Measurements from ENCODE around the gene PITPNB.

The PITPNB gene

DNA sequence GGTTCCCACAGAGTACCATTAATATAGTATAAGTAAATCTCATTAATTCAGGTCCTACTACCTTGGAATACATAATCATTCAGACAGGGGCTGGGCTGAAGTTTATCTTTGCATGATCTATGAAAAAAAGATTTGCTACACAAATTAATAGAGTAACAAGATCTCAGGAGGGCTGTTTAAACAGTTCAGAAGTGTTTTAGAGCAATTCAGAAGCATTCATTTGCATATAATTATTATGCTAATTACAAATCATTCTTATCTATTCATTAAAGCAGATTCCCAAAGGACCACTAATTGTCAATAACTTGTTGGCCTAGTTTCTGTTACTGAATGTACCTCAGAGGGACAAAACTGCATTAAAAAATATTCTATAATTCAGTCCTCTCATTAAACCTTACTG, 40.5 kb downstream of the PITPNB start:
- DNase-seq, result no peak

DNA sequence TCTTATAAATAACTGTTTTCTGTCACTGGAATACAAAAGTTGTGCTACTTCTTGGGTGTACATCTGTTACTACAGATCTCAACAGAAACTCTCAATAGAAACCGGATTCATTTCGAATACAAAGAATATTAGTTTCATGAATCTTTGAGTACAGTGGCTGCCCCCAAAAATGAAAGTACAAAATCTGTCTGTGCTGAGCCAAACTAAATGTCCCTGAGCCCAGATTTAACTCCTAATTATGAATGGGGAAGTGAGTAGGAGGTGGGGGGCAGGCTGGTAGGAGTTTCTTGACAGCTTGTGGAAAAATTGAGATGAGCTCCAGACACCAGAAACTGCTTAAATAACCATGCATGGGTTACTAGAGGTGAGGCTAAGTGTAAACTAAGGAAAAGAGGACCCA, 41.6 kb downstream of the PITPNB start:
- peak; percentile 40 to 43 (median 42) for DNase-seq

DNA sequence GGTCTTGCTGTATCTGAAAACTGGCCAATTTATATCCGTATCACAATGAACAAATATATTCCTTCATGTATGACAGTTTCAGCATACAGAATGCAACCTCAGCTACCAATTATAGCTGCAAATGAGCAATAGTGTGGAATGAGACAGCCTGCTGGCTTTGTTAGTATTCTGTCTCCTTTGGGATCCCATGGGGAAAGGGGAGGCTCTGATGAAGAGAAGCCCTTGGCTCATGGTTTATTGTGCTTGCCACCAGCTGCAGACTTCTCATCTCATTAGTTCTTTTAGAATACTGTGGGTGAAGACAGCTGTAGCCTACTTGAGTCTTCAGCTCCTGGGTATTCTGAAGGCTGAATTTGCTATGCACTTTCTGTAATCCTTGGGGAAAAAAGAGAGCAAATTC, 42.4 kb downstream of the PITPNB start:
- DNase-seq, result no peak

DNA sequence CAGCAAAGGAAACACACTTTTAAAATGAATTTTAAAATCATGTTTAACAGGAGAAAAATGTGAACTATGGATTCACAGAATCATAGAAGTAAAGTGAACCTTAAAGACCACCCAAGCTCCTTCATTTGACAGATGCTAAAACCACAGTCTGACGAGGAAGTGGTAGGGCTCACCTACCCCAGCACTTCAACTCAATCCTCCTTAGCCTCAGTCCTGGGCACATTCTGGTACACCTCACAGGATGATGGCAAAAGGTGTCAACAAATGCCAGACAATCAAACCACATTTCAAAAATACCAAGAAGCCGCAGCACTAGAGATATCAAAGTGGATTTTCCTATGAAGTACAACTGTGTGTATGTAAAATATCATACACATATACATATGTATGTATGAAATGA, 43.1 kb downstream of the PITPNB start:
- no peak for DNase-seq

DNA sequence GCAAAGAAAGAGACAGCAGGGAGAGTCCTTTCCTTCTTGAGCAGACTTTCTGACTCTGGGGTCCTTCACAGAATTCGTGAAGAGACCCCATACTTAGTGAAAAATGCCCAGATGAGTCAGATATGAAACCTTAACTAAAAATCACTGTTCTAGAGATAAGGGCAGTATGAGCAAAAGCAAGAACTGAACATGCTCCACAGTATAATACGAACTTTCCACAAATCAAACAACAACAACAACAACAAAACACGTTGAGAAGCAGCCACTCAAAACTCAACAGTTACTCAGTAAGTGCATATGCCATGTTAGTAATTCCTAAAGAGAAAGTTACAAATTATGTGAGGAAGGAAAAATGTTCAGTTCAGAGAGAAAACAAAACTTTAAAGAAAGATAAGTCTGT, 44.3 kb downstream of the PITPNB start:
- DNase-seq, result no peak

DNA sequence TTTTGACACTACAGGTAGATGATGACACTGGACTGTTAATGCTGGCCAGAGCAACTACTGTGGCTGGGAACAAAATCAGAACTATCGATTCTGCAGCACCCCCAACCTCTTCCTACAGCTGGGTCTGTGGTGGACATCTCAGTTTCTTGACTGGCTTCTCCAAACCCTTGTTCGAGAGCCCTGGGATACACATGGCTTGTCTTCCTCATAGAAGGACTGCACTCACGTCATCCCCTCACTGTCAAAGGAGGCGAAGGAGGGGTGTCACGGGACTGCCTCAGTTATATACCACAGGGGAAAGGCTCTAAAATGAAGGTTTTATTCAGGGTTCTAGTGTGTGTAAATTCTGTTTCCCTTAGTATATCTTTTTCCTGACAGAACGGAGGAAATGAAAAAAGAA, 44.9 kb downstream of the PITPNB start:
- DNase-seq, result no peak

DNA sequence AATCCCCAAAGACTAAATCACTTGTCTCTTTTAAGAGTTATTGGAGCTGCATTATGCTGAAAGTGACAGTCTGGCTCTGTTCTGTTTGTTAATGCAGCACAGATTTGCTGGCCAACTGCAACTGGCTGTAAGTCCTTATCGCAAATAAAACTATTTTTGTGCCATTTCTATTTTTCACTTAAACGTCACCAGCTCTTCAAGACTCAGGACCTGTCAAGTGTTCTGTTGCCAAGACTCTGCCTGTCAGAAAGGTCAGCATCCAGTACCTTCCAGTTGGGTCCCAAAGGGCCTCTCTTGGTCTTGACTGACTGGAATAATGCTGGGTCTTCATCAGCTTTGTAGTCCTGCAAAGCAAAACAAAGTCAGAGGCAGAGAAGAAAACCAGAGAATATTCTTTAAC, 45.6 kb downstream of the PITPNB start:
- no peak for DNase-seq

DNA sequence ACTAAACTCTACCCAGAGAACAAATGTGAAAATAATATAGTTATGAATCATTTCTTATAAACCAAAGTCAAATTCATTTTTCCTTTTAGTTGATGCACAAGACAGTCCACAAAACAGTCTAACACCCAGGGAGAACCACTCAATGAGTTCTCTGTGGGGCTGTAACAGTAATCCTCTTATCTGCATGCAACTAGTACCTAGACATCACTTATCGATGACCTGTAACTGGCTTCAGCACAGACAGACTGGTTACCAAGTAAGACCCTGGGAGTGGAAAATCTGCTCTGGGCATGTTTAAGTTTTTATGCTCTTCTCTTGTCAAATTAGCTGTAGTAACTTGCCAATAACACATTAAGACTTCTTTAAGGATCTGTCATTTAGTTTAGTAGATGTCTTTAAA, 46.6 kb downstream of the PITPNB start:
- no peak for DNase-seq

DNA sequence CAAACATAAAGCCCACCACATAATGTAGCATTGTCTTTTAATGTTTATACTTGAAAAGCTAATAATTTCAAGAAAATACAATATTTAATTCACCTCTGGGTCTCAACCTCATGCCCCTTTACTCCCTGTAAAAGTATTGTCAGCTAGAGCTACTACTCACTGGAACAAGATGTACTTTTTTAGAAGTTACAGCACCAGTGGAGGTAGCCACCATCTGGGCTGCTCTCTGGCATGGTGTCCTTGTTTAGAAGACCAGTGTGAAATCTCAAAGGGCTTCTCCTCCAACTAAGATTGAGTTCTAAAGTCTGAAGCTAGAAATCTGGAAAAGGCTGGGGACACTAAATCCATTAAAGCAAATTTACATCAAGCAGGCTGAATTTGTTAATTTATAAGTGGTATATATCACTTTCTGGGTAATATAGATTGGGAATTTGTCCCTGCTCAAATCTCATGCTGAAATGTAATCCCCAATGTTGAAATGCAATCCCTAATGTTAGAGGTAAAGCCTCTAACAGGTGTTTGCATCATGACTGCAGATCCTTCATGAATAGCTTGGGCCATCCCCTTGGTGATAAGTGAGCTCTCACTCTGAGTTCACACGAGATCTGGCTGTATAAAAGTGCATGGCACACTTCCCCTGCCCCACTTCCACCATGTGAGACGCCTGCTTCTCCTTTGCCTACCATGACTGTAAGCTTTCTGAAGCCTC, 47.6 kb downstream of the PITPNB start:
- no peak for DNase-seq

DNA sequence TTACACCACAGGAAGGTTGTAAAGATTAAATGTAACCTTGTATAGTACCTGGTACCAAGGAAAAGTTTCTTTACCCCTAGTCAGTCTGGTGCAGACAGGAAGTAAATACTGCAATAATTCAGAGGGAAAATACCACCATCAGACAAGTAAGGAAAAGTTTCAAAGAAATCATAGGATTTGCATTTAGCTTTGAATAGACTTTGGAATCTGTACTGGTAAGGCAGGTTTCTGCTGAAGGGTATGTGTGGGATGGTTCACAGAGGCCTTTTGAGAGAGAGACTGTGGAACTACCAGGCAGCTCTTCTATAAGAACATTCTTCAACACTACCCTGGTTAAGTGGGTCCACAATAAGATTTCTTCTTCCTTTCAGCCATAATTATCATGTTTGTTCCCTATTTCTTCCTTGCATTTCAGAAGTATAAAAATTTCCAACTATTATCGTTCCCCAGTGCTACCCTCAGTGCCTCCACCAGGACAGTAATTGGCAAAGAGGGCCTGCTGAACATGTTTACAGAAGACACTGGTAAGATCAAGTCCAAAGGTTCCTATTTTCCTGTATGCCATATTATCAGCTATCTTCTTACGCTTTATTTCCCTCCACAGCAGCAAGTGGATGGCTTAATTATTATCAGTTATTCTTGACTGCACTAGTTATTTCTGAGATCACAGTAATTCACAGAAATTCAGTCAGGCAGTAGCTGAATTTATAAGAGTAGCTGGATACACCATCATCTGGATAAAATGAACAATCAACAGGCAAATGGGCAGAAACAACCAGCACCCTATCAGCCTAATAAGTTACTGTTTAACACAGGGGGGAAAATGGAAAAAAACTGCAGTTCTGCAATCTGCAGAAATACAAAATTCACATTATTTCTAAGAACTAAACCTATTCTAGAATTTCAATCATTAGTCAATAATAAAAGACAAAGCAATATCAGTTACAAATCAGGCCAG, 48.5 kb downstream of the PITPNB start:
- DNase-seq, result no peak

DNA sequence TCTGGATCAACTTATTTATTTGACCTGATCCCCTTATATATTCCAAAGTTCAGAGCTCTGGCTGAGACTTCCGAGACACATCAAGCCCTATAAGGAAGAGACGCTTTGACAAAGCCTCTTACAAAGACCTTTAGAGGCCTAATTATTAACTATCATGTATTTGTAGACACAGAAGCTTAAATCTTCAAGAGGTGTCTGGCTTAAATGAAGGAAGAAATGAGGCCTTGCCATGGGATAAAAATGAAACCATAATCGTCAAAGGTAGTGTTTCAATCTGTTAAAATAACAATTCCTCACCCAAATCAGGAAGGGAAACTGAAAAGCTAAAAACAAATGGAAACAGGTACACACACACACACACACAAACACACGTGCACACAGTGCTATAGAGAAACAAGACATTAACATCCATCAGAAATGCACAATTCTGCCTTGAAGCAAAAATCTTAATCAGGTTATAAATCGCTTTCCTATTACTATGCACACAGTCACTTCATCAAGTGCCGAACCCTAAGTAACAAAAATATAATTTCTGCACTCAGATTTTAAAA, 50.2 kb downstream of the PITPNB start:
- DNase-seq, result no peak

DNA sequence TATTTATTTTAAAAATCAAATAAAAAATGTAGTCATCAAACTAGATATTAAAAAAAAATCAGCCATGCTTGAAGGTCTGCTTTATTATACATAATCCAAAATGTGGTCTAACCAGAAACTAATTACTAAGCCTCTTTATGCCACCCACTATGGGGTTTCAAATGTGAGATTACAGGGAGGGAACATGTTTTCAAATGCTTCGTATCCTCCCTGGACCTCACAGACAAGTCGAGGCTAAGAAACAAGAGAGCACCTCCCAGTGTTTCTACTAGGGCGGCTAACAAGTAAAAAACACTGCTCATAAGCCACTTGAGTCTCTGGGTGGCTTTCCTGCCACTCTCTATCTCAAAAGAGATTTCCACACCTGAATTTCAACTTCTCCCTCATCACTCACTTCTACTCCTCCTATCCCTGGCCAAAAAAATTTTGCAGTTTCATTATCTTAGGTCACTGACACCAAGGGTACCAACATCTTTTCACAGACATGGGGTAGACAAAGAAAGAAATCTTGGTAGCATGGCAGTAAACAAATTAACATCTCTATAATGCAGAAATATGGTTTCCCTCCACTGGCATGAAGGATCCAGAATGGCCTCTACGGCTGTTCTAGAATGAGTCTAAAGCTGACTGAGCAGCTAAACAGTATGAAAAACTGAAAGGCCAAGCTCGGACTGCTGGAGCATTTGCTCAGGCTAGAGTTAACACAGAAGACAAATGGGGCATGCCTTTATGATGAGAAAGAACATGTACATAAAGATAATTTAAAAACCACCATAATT, 50.9 kb downstream of the PITPNB start:
- no peak for DNase-seq

DNA sequence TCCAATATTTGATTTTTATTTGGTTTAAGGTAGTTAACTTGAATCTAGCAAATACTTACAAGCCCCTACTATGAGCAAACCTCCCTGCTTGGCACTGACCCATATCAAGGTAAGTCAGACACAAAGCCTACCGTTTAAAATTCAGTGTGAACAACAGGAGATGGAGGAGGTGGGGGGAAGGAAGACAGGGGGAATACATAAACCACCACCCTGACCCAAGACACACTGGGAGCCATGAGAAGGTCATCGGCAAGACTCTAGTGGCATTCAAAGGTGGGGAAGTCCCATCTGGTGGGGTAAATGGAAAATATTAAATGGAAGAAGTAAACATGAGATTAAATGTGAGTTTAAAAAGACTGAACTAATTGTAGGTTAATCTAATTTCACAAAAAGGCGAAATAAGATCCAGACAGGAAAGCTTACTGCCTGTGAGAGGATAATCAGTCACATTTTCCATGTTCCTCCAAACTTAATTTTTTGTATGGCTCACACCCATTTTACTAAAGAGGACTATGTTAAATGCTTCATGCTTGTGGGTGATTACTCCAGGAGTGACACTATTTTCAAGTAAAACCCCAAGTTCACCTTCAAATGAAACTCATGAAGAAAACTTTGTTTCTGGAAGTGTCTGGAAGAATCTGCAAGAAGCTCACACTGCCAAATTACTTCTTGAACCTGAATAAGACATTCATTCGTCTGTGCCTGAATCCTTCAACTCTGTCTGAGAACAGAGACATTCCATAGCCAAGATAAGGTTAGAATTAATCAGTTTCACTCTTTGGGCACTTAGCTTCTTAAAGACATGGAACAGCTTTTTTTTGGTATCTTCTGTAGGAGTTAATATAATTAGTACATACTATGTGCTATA, 51.7 kb downstream of the PITPNB start:
- peak; percentile 23 to 41 (median 31) for DNase-seq

DNA sequence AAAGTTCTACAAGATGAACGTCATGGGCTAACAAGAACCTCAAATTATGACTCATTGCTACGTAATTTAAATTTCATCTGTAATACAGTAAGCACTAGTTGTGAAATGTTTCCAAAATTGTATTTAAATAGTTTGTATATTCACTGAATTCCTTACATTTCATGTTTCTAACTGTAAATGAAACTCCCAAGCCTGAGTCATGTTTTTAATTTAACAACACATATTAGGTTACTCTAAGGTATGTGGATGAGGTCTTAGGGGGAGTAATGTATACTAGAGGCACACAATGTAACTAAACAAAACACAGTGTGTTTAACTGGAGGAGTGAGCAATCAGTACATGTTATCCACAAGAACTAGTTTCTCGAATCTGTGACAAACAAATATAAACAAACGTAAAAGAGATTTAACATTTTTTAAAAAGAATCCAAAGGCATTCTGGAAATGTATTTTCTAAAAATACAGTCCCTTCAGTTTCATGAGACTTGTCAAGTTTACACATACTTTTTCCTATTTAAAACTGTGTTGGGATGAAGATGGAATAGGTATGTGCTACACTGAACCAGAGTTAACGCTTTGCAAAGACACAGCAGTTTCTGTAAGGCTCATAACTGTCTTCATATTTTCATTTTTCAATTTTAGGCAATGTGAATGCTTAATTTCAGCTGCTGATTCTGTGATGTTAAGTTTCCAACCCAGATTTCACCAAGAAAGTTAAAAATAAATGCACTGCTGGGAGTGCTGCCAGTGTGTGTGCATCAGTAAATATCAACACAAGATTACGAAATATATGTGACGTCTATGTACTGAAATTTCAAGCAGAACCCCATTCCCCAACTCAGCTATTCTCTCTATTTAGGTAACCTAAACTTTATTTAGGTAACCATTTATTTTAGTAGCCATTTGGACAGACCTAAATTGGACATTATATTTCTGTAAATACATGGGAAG, 52.6 kb downstream of the PITPNB start:
- peak; percentile 20 to 90 (median 86) for DNase-seq

DNA sequence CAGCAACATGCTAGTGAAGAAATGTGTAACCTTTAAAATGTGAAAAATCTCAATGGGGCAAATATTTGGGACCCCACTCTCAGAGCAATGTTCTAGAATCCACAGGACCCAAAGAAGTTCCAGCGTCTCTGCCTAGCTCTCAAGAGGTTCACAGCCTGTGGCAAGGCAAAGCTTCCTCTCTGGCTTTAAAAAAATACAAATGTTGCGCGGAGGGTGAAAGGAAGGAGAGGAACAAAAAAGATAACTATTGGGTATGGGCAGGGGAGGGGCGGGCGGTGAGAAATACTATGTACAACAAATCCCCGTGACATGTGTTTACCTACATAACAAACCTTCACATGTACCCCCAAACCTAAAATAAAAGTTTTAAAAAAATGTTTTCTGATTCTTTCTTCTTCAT, 53.6 kb downstream of the PITPNB start:
- peak in 1 of 3 donors; percentile 16 for DNase-seq

DNA sequence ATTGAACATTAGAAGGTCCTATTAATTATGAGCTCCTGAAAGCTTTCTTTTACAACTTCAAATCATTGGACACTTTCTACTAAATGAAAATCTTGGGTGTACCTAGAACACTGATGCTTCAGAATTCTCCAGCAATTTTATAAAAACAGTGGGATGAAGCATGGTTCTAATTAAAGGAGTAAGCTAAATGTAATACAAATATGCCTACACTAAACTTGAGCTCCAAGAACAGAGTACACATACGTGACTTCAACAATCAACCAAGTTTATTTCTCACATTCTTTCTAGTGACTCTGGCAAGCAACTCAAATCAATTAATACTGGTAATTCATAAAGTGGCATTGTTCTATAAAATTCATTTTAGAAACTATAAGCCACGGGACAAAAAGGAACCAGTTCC, 55.5 kb downstream of the PITPNB start:
- no peak for DNase-seq

DNA sequence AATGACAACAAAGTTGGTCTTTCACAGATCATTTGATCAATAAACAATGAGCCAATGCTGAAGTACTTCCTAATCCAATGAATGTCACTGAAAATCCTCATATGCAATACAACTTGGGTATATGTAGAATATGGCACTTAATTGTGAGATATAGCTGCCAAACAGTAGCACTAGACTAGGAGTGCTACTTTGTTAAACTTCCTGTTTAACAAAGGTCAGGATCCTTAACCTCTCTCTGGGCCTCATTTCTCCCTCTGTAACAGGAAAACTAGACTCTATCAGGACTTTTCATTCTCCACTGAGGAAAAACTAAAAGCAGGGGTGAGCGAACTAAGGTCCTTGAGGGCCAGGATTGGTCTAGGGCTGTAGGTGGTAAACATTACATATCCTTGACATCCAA, 56.1 kb downstream of the PITPNB start:
- no peak for DNase-seq

DNA sequence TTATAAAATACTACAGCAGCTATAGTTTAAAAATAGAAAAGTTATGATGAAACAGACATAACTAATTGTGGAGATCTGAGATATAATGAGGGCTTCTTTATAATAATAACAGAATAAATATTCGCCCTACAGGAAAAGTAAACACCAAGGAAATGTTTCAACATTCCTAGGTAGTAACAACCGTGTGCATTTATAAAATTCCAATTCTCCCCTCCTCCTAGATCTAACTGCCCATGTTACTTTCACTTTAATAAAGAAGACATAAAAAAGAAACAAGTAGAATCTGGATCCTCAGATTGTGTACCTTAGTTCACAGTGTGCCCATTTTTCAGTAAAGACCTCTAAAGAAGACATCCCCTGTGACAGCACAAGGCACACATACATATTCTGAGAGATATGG, 59.7 kb downstream of the PITPNB start:
- no peak for DNase-seq

DNA sequence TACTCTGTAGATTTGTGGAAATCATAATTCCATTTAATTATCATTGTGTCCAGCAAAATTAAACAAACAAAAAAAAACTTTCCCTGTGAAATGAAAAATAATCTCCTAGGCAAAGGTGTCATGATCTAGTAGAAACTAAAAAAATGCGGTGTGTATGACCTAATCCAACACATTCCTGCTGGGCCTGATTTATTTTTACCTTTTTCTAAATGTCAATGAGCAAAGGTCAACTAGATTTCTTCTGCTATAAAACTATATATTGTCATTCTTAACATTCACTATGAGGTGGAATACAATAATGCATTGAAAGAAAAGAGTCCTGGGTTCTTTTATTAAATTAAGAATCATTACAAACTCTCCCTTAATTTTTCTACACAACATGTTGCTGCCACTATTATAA, 60.4 kb downstream of the PITPNB start:
- DNase-seq, result no peak

DNA sequence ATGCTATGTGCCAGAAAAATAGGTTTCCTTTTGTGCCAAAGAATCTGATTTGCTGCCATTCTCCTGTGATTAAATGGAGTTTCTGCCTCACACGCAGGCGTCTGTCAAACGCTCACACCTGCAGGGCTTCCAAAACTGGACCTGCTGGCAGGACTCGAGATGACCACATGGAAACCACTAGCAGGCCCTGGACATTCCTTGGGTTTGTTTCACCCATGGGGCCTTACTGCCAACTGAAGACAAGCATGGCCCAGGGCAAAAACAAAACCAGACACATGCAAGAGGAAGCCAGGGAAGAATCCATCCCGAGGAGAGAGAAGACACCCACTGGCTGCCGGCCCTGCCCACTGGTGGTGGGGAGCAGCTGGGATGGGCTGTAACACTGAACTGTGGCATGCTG, 61.6 kb downstream of the PITPNB start:
- DNase-seq, result no peak

DNA sequence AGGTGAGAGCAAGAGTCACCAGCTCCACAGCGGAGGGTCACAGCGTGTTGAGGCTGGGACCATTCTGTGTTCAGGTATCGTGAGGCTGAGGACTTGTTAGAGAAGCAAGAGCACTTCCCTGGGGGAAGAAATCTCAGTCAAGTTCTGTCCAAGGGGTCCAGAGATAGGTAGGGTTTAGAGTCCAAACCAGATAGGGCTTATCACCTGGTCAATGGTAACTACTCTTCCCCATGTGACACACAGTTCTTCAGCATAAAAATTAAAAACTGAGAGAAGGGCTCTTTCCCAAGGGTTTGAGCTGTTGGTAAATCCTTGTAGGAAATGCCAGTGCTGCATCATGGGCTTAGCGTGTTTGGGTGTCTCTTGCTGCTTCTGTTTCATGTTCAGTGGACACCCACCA, 62.7 kb downstream of the PITPNB start:
- DNase-seq, result no peak

Data from suppressor macrophage treated with lipopolysaccharide for 1 hour (primary cell).